HepG2 (cell line): ENCODE results near the gene LSM3. TPM values are rescaled to one million over a fixed set of nuclear protein-coding genes. Genes with fewer than 3 reads are reported as not detected.

Experiments
- ATAC-seq: fragments of 200-7000 bp; cut with Tn5 transposase; 3 replicates; pipeline ENCODE4 v1.9.1; 2020; ENCODE audit warnings: mild to moderate bottlenecking, moderate library complexity
- BruUV-seq: library from RNA; stranded (reverse); fragments of 400-500 nt; replicated peaks from 2 replicates; lab custom pipeline; 2021; lab: Mats Ljungman, UMichigan
- CTCF ChIA-PET: fragments of 300-600 bp; formaldehyde crosslinking; extraction: SDS; loops from one replicate; lab custom pipeline; 2021; ENCODE audit warnings: low total read pairs, inconsistent platforms, low intra/inter-chr PET ratio; lab: Yijun Ruan, JAX
- POLR2A ChIA-PET: fragments of 350-600 bp; sonication (Branson Sonifier 250); formaldehyde crosslinking; loops from one replicate; lab custom pipeline; 2020; ENCODE audit warnings: antibody characterized with exemption, inconsistent platforms; lab: Yijun Ruan, JAX
- DNase-seq: peaks from one replicate; pipeline ENCODE4 v3.0.0-alpha.2; 2015; ENCODE audit warnings: low spot score
- FAIRE-seq: peaks from 3 replicates; lab custom pipeline; 2011; peaks lifted over from hg19 to GRCh38; lab: Jason Lieb, UNC
- H2AFZ ChIP-seq: one replicate; pipeline ENCODE4 v1.6.1; 2011; ENCODE audit warnings: low read length, inconsistent platforms
- H3K27ac ChIP-seq: fragments of 300-600 bp; 3 replicates; pipeline ENCODE4 v1.8.0; 2011; ENCODE audit warnings: mixed run types, mild to moderate bottlenecking, mixed read lengths, low read length, inconsistent platforms; ENCODE audit not compliant: insufficient read depth; ENCODE audit errors: extremely low read length
- H3K27me3 ChIP-seq, 2 experiments: fragments of 200-600 bp in 1 of 2; 2 replicates in 1 of 2; 3 replicates in 1 of 2; pipeline versions ENCODE4 v1.6.0 to v1.8.0; 2011; ENCODE audit warnings: low read length in 2 of 2, mild to moderate bottlenecking in 2 of 2, moderate library complexity in 2 of 2, inconsistent platforms in 1 of 2; ENCODE audit not compliant: insufficient read depth in 2 of 2, control insufficient read depth in 1 of 2
- H3K36me3 ChIP-seq, 2 experiments: fragments of 200-600 bp in 1 of 2; replicated peaks in 1 of 2; 2 replicates in 1 of 2; 3 replicates in 1 of 2; pipeline versions ENCODE4 v1.5.1 to v1.8.0; 2011; ENCODE audit warnings: low read length in 2 of 2, inconsistent platforms in 1 of 2; ENCODE audit not compliant: insufficient read depth in 2 of 2, control insufficient read depth in 1 of 2
- H3K4me1 ChIP-seq: 2 replicates; pipeline ENCODE4 v1.5.1; 2012; ENCODE audit warnings: low read length, inconsistent platforms; ENCODE audit not compliant: insufficient read depth
- H3K4me2 ChIP-seq: 2 replicates; pipeline ENCODE4 v1.6.0; 2011; ENCODE audit warnings: low read depth, low read length, inconsistent platforms
- H3K4me3 ChIP-seq, 3 experiments: fragments of 200-600 bp in 1 of 3; sonication (generic), shearing (Covaris generic) in 1 of 3; replicated peaks in 1 of 3; 2 replicates each; pipeline ENCODE4 v1.5.1; 2011 to 2016; ENCODE audit warnings: low read length in 3 of 3, inconsistent platforms in 2 of 3, low read depth in 2 of 3, mild to moderate bottlenecking in 2 of 3, control low read depth in 1 of 3, mixed read lengths in 1 of 3; ENCODE audit not compliant: insufficient read depth in 1 of 3
- H3K79me2 ChIP-seq: one replicate; pipeline ENCODE4 v1.6.1; 2011; ENCODE audit warnings: low read length, inconsistent platforms; ENCODE audit not compliant: insufficient read depth
- H3K9ac ChIP-seq: 2 replicates; pipeline ENCODE4 v1.6.0; 2011; ENCODE audit warnings: mild to moderate bottlenecking, low read depth, low read length, inconsistent platforms; ENCODE audit not compliant: insufficient read depth
- H3K9me3 ChIP-seq: 2 replicates; pipeline ENCODE4 v1.5.1; 2012; ENCODE audit warnings: mild to moderate bottlenecking, low read length
- H4K20me1 ChIP-seq: 2 replicates; pipeline ENCODE4 v1.6.0; 2011; ENCODE audit warnings: inconsistent platforms, mild to moderate bottlenecking, low read length, moderate library complexity; ENCODE audit not compliant: insufficient read depth
- FOSL2 ChIP-seq: sonication (generic); formaldehyde crosslinking; IDR thresholded peaks from 2 replicates; pipeline ENCODE4 v1.4.0; 2020; ENCODE audit warnings: missing genetic modification reagents
- NR2F1 ChIP-seq, 2 experiments: fragments of 450-650 bp in 1 of 2; formaldehyde crosslinking in 1 of 2; IDR thresholded peaks; 2 replicates each; pipeline versions ENCODE4 v1.5.0 to v1.6.1; 2016 to 2020; ENCODE audit warnings: mild to moderate bottlenecking in 1 of 2, missing compliant biosample characterization in 1 of 2, missing genetic modification reagents in 1 of 2, moderate library complexity in 1 of 2
- ZNF136 ChIP-seq: sonication (generic); formaldehyde crosslinking; IDR thresholded peaks from 2 replicates; pipeline ENCODE4 v1.8.1; 2022; ENCODE audit warnings: low read depth, mild to moderate bottlenecking, moderate library complexity, missing genetic modification reagents
- ZNF230 ChIP-seq: sonication (generic); formaldehyde crosslinking; IDR thresholded peaks from 2 replicates; pipeline ENCODE4 v1.4.0; 2020; ENCODE audit warnings: mild to moderate bottlenecking, missing genetic modification reagents
- WGBS: methylation state at CpG from one replicate; pipeline ENCODE4 v1.1.6; 2017; ENCODE audit warnings: low lambda C conversion rate; 5-methylcytosine and 5-hydroxymethylcytosine counted together
- in situ Hi-C: cut with HindIII; loops from 2 replicates; pipeline ENCODE4 v1.10.0; 2017; ENCODE audit warnings: low pct_unique_long_range_greater_than_20kb; ENCODE audit not compliant: extremely low pct_ligation_motif_present
- intact Hi-C: fragments of 100-400 bp; cut with micrococcal nuclease; formaldehyde crosslinking; loops from one replicate; pipeline ENCODE4 v1.10.0; 2022; ENCODE audit not compliant: unreplicated experiment
- polyA plus RNA-seq, 8 experiments: library from polyadenylated mRNA; depleted of rRNA in 3 of 8; stranded (reverse) in 7 of 8; unstranded in 1 of 8; fragments of >200 nt; fragmentation: Illumina TruSeq in 4 of 8; extraction: Trizol in 4 of 8; gene quantifications; 2 replicates each; pipeline versions ENCODE4 v1.2.1 to v1.2.3, GENCODE V29; 2011 to 2016; ENCODE audit warnings: low read depth in 4 of 8, missing spikeins in 1 of 8, mixed read lengths in 1 of 8; ENCODE audit not compliant: insufficient read depth in 1 of 8
- total RNA-seq, 5 experiments: library from RNA; depleted of rRNA; stranded (reverse); fragments of >200 nt; fragmentation: Illumina TruSeq; extraction: Trizol; gene quantifications; 2 replicates each; pipeline ENCODE4 v1.2.3, GENCODE V29; 2016; ENCODE audit warnings: low read depth in 1 of 5
- TF ChIP-seq, protein P1 (sequence below): sonication (generic); formaldehyde crosslinking; IDR thresholded peaks from 2 replicates; pipeline ENCODE4 v1.9.0; 2021; ENCODE audit warnings: missing genetic modification reagents, mild to moderate bottlenecking, borderline replicate concordance
- TF ChIP-seq, protein P2 (sequence below), 2 experiments: fragments of 450-650 bp in 1 of 2; sonication (generic) in 1 of 2; formaldehyde crosslinking in 1 of 2; IDR thresholded peaks; 2 replicates each; pipeline versions ENCODE4 v1.6.1 to v1.8.0; 2016 to 2022; ENCODE audit warnings: antibody characterized with exemption in 1 of 2, mild to moderate bottlenecking in 1 of 2, missing genetic modification reagents in 1 of 2

The LSM3 gene
- total and polyA plus RNA-seq, 2 of the 13 experiments (the other 11 are each of a cell fraction or from before 2014, with no cell fraction given), result 5.1 to 19.4 TPM

DNA sequence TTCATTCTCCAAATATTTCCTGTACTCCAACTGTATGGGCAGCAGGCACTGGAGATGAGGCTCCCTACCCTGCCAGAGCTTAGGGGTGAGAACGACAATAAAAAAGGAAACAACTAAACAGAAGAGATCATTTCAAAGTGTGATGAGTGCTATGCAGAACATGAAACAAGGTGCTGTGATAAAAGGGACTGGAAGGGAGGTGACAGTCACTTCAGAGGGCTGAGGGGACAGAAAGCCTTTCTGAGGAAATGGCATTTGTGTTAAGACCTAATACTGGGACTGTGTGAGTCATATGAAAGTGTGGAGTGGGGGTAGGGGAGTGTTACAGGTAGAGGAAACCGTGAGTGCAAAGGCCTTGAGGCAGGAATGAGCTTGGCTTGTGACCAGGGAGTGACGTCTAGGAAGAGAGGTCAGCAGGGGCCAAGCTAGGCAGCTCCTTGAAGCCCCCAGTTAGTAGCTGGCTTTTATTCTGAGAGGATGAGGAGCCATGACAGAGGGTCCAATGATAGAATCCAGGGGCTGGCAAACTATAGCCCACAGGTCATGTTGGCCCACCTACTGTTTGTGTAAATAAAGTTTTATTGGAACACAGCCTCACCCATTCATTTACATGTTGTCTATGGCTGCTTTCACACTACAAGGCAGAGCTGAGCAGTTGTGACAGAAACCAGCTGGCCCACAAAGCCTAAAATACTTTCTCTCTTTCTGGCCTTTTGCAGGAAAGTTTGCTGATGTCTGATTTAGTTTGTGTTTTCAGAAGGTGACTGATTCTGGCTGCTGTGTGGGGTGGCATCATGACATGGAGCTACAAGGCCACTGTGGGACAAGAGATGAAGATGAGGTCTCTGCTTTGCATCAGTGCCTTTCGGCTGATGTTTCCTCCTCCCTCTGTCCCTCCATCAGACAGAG, 56.6 kb downstream of the LSM3 start:
- Histone ChIP-seq H3K9me3 (peaks cover 9% of the 10 kb centered on the region; the same call in 1 of the 2 replicates), H3K4me2 (no peak overlapping the region), H3K9ac (no peak overlapping the region), H3K27ac (no peak overlapping the region), H2AFZ (no peak overlapping the region), H3K4me3 (no peak overlapping the region), H3K36me3 (no peaks in the 10 kb centered on the region), H3K4me1 (peaks cover 15% of the 10 kb centered on the region), H4K20me1 (no peaks in the 10 kb centered on the region), H3K79me2 (no peaks in the 10 kb centered on the region), H3K27me3 (peaks cover 0 to 6% of the 10 kb centered on the region in 2 experiments; a peak in 1 of 5 replicates)
- WGBS, result 18% methylated on average over 4 of the region's 4 CpGs
- TF ChIP-seq ZNF136 (no peak), ZNF230 (CRISPR knock-in tag) (no peak), NR2F1 (CRISPR knock-in tag; IDR thresholded peaks at IDR 0.05) (0 out of 4 replicates have a peak, but pooled peaks of 1 of the 2 experiments have one; percentile 20), FOSL2 (peak; percentile 58)
- TF ChIP-seq, protein P1, sequence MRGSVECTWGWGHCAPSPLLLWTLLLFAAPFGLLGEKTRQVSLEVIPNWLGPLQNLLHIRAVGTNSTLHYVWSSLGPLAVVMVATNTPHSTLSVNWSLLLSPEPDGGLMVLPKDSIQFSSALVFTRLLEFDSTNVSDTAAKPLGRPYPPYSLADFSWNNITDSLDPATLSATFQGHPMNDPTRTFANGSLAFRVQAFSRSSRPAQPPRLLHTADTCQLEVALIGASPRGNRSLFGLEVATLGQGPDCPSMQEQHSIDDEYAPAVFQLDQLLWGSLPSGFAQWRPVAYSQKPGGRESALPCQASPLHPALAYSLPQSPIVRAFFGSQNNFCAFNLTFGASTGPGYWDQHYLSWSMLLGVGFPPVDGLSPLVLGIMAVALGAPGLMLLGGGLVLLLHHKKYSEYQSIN, result no peak
- TF ChIP-seq, protein P2, sequence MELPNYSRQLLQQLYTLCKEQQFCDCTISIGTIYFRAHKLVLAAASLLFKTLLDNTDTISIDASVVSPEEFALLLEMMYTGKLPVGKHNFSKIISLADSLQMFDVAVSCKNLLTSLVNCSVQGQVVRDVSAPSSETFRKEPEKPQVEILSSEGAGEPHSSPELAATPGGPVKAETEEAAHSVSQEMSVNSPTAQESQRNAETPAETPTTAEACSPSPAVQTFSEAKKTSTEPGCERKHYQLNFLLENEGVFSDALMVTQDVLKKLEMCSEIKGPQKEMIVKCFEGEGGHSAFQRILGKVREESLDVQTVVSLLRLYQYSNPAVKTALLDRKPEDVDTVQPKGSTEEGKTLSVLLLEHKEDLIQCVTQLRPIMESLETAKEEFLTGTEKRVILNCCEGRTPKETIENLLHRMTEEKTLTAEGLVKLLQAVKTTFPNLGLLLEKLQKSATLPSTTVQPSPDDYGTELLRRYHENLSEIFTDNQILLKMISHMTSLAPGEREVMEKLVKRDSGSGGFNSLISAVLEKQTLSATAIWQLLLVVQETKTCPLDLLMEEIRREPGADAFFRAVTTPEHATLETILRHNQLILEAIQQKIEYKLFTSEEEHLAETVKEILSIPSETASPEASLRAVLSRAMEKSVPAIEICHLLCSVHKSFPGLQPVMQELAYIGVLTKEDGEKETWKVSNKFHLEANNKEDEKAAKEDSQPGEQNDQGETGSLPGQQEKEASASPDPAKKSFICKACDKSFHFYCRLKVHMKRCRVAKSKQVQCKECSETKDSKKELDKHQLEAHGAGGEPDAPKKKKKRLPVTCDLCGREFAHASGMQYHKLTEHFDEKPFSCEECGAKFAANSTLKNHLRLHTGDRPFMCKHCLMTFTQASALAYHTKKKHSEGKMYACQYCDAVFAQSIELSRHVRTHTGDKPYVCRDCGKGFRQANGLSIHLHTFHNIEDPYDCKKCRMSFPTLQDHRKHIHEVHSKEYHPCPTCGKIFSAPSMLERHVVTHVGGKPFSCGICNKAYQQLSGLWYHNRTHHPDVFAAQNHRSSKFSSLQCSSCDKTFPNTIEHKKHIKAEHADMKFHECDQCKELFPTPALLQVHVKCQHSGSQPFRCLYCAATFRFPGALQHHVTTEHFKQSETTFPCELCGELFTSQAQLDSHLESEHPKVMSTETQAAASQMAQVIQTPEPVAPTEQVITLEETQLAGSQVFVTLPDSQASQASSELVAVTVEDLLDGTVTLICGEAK (IDR thresholded peaks at IDR 0.05), result peak; percentile 58
- TF ChIP-seq, protein P2 (CRISPR knock-in tag; IDR thresholded peaks at IDR 0.05), result peak; percentile 97
- in situ Hi-C loops, result no loop called here
- CTCF ChIA-PET, result no interaction called here
- POLR2A ChIA-PET, result no interaction called here
- intact Hi-C loops, result no loop called here
- no TSS peak for BruUV-seq
- DNase-seq, result no peak
- ATAC-seq, result no peak
- FAIRE-seq, result no peak
